Endothelial cell of umbilical vein (primary cell): Measurements from ENCODE around the gene OR7C1. TPM values are rescaled to one million over a fixed set of nuclear protein-coding genes. Genes with fewer than 3 reads are reported as not detected.

Experiments used
- BruUV-seq: library from RNA; stranded (reverse); fragments of 400-500 nt; replicated peaks from 2 replicates; lab custom pipeline; 2021; lab: Mats Ljungman, UMichigan
- CTCF ChIA-PET: fragments of 300-600, 350-600 bp; sonication (Branson Sonifier 250); formaldehyde crosslinking; loops from one replicate; lab custom pipeline; 2021; ENCODE audit warnings: antibody characterized with exemption, inconsistent platforms; lab: Charles Lee
- POLR2A ChIA-PET: fragments of 300-600, 350-600 bp; sonication (Branson Sonifier 250); formaldehyde crosslinking; loops from one replicate; lab custom pipeline; 2021; ENCODE audit warnings: antibody characterized with exemption, inconsistent platforms; lab: Charles Lee
- DNase-seq: peaks from one replicate; pipeline ENCODE4 v3.0.0-alpha.2; 2011; ENCODE audit warnings: low read depth, low spot score
- FAIRE-seq: peaks from 2 replicates; lab custom pipeline; 2011; peaks lifted over from hg19 to GRCh38; lab: Jason Lieb, UNC
- H2AFZ ChIP-seq: 2 replicates; pipeline ENCODE4 v1.6.0; 2012; ENCODE audit warnings: low read depth, low read length, control low read depth, inconsistent platforms
- H3K27ac ChIP-seq: 2 replicates; pipeline ENCODE4 v1.5.1; 2011; ENCODE audit warnings: low read depth, mild to moderate bottlenecking, control low read depth, low read length, moderate library complexity; ENCODE audit not compliant: insufficient read depth
- H3K27me3 ChIP-seq, 2 experiments: 2 replicates each; pipeline versions ENCODE4 v1.6.0 to v1.6.1; 2011; ENCODE audit warnings: low read length in 2 of 2, mixed read lengths in 1 of 2; ENCODE audit not compliant: control insufficient read depth in 2 of 2, insufficient read depth in 2 of 2
- H3K36me3 ChIP-seq, 2 experiments: 2 replicates in 1 of 2; 3 replicates in 1 of 2; pipeline ENCODE4 v1.5.1; 2011; ENCODE audit warnings: low read length in 2 of 2, mild to moderate bottlenecking in 1 of 2, moderate library complexity in 1 of 2; ENCODE audit not compliant: control insufficient read depth in 2 of 2, insufficient read depth in 2 of 2; ENCODE audit errors: extremely low read depth in 1 of 2
- H3K4me1 ChIP-seq: 3 replicates; pipeline ENCODE4 v1.5.1; 2011; ENCODE audit warnings: mild to moderate bottlenecking, low read length; ENCODE audit not compliant: control insufficient read depth, insufficient read depth; ENCODE audit errors: extremely low read depth
- H3K4me2 ChIP-seq: 2 replicates; pipeline ENCODE4 v1.6.1; 2011; ENCODE audit warnings: low read length, control low read depth, mixed read lengths; ENCODE audit not compliant: insufficient read depth
- H3K4me3 ChIP-seq, 3 experiments: fragments of 200-600 bp in 1 of 3; sonication (generic), shearing (Covaris generic) in 1 of 3; replicated peaks in 1 of 3; 2 replicates each; pipeline ENCODE4 v1.5.1; 2011 to 2016; ENCODE audit warnings: control low read depth in 3 of 3, low read length in 3 of 3, mild to moderate bottlenecking in 2 of 3, inconsistent platforms in 1 of 3, low read depth in 1 of 3, moderate library complexity in 1 of 3; ENCODE audit not compliant: insufficient read depth in 1 of 3
- H3K79me2 ChIP-seq: 2 replicates; pipeline ENCODE4 v1.6.0; 2012; ENCODE audit warnings: low read length, inconsistent platforms; ENCODE audit not compliant: control insufficient read depth, insufficient read depth
- H3K9ac ChIP-seq: replicated peaks from 2 replicates; pipeline ENCODE3; 2011; ENCODE audit warnings: low read length, control low read depth; ENCODE audit not compliant: insufficient read depth; ENCODE audit errors: extremely low read depth
- H3K9me1 ChIP-seq: replicated peaks from 3 replicates; pipeline ENCODE4 v1.6.0; 2011; ENCODE audit warnings: mild to moderate bottlenecking, low read length; ENCODE audit not compliant: control insufficient read depth, insufficient read depth; ENCODE audit errors: extremely low read depth
- H3K9me3 ChIP-seq: replicated peaks from 2 replicates; pipeline ENCODE4 v1.5.1; 2012; ENCODE audit warnings: low read length, inconsistent platforms; ENCODE audit not compliant: control insufficient read depth, insufficient read depth
- H4K20me1 ChIP-seq: replicated peaks from 2 replicates; pipeline ENCODE3; 2011; ENCODE audit warnings: mild to moderate bottlenecking, low read length; ENCODE audit not compliant: control insufficient read depth, insufficient read depth; ENCODE audit errors: extremely low read depth
- EZH2 ChIP-seq: IDR thresholded peaks from 2 replicates; pipeline ENCODE4 v1.6.1; 2012; ENCODE audit warnings: borderline replicate concordance, low read depth, mild to moderate bottlenecking, moderate library complexity, low read length, inconsistent platforms; ENCODE audit not compliant: severe bottlenecking
- FOS ChIP-seq: IDR thresholded peaks from 2 replicates; pipeline ENCODE4 v1.6.1; 2011; ENCODE audit warnings: mild to moderate bottlenecking, low read length, moderate library complexity, borderline replicate concordance; ENCODE audit not compliant: insufficient read depth
- GATA2 ChIP-seq: IDR thresholded peaks from 2 replicates; pipeline ENCODE4 v1.7.0; 2011; ENCODE audit warnings: low read depth, mild to moderate bottlenecking, moderate library complexity, mixed read lengths, low read length; ENCODE audit not compliant: insufficient read length, insufficient read depth
- JUN ChIP-seq: IDR thresholded peaks from 2 replicates; pipeline ENCODE4 v1.6.1; 2011; ENCODE audit warnings: borderline replicate concordance, low read depth; ENCODE audit not compliant: insufficient read length, insufficient read depth
- MYC ChIP-seq: IDR thresholded peaks from one replicate; pipeline ENCODE4 v1.6.1; 2011; ENCODE audit warnings: mild to moderate bottlenecking, low read depth, low read length
- POLR2A ChIP-seq: IDR thresholded peaks from 2 replicates; pipeline ENCODE4 v1.6.1; 2012; ENCODE audit warnings: low read depth, mild to moderate bottlenecking, control low read depth, low read length
- POLR2AphosphoS5 ChIP-seq: IDR thresholded peaks from 2 replicates; pipeline ENCODE4 v1.6.1; 2012; ENCODE audit warnings: low read depth, mild to moderate bottlenecking, control low read depth, low read length, moderate library complexity; ENCODE audit not compliant: insufficient read depth
- dilution Hi-C: fragments of 300-500 bp; cut with MboI; formaldehyde crosslinking; loops from one replicate; pipeline ENCODE4 v1.15.0; 2019; ENCODE audit warnings: low sequenced_read_pairs; ENCODE audit not compliant: extremely low pct_ligation_motif_present
- intact Hi-C: fragments of 100-400 bp; cut with micrococcal nuclease; formaldehyde crosslinking; loops from one replicate; pipeline ENCODE4 v1.10.0; 2022
- polyA plus RNA-seq, 4 experiments: library from polyadenylated mRNA; depleted of rRNA in 3 of 4; stranded (reverse) in 3 of 4; unstranded in 1 of 4; fragments of >200 nt; gene quantifications; 2 replicates each; pipeline versions ENCODE4 v1.2.1 to v1.2.3, GENCODE V29; 2011 to 2012; ENCODE audit warnings: missing spikeins in 1 of 4
- total RNA-seq: library from RNA; stranded (reverse); gene quantifications from 2 replicates; pipeline ENCODE4 v1.2.3, GENCODE V29; 2021
- TF ChIP-seq, protein P1 (sequence below): IDR thresholded peaks from 2 replicates; pipeline ENCODE4 v1.6.1; 2011; ENCODE audit not compliant: insufficient read depth, insufficient read length
- TF ChIP-seq, protein P2 (sequence below), 2 donors: IDR thresholded peaks; 1 replicate in 1 of 2; 2 replicates in 1 of 2; pipeline ENCODE4 v1.5.1; 2011; ENCODE audit warnings: low read length in 2 of 2, mild to moderate bottlenecking in 2 of 2, moderate library complexity in 2 of 2, control low read depth in 1 of 2, inconsistent platforms in 1 of 2, low read depth in 1 of 2; ENCODE audit not compliant: insufficient read depth in 1 of 2; ENCODE audit errors: extremely low read depth in 1 of 2

The OR7C1 gene
- total and polyA plus RNA-seq, 2 donors (not counting 3 experiments of a cell fraction or from before 2014, with no cell fraction given) = not detected

DNA sequence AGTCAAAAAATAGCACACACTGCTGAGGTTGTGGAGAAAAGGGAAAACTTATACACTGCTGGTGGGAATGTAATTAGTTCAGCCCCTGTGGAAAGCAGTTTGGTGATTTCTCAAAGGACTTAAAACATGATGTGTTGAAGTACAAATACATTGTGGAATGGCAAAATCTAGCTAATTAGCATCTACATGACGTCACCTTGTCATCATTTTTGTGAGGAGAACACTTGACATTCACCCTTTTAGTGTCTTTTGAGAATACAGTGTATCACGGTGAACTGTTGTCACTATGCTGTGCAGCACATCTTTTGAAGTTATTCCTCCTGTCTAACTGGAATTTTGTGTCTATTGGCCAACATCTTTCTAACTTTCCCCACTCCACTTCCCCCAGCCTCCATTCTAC is 8.2 kb upstream of the OR7C1 start:
- Histone ChIP-seq H3K9me3 (no peaks in the 10 kb centered on the region), H3K9ac (no peak overlapping the region), H3K4me2 (no peak overlapping the region), H3K4me3 (no peak overlapping the region), H2AFZ (no peak overlapping the region), H4K20me1 (no peaks in the 10 kb centered on the region), H3K36me3 (no peaks in the 10 kb centered on the region), H3K27me3 (no peaks in the 10 kb centered on the region), H3K9me1 (no peaks in the 10 kb centered on the region), H3K27ac (no peak overlapping the region), H3K4me1 (no peaks in the 10 kb centered on the region), H3K79me2 (no peaks in the 10 kb centered on the region)
- no peak for FAIRE-seq
- dilution Hi-C loops = no loop called here
- ChIA-PET CTCF (no interaction called here), POLR2A (no interaction called here)
- BruUV-seq = no TSS peak
- no peak for DNase-seq
- TF ChIP-seq JUN (no peak), POLR2A (no peak), MYC (no peak), EZH2 (no peak), GATA2 (no peak), POLR2AphosphoS5 (no peak), FOS (no peak)
- TF ChIP-seq, protein P1, sequence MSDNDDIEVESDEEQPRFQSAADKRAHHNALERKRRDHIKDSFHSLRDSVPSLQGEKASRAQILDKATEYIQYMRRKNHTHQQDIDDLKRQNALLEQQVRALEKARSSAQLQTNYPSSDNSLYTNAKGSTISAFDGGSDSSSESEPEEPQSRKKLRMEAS = no peak
- TF ChIP-seq, protein P2, sequence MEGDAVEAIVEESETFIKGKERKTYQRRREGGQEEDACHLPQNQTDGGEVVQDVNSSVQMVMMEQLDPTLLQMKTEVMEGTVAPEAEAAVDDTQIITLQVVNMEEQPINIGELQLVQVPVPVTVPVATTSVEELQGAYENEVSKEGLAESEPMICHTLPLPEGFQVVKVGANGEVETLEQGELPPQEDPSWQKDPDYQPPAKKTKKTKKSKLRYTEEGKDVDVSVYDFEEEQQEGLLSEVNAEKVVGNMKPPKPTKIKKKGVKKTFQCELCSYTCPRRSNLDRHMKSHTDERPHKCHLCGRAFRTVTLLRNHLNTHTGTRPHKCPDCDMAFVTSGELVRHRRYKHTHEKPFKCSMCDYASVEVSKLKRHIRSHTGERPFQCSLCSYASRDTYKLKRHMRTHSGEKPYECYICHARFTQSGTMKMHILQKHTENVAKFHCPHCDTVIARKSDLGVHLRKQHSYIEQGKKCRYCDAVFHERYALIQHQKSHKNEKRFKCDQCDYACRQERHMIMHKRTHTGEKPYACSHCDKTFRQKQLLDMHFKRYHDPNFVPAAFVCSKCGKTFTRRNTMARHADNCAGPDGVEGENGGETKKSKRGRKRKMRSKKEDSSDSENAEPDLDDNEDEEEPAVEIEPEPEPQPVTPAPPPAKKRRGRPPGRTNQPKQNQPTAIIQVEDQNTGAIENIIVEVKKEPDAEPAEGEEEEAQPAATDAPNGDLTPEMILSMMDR (IDR thresholded peaks at IDR 0.05; ENCODE audit: extremely low read depth in 1 of 2, insufficient read depth in 1 of 2, low read depth in 1 of 2, low read length in 2 of 2) = no peak
- intact Hi-C loops = no loop called here
